SU-DHL-6 (cell line): ENCODE results near the gene ADCY6.

Source experiments
- EZH2phosphoT487 ChIP-seq: fragments of 200-600 bp; sonication (generic), shearing (Covaris generic); conservative IDR thresholded peaks from 2 replicates; pipeline ENCODE4 v1.6.1; 2018; ENCODE audit warnings: mild to moderate bottlenecking, antibody characterized with exemption, low read length, moderate library complexity, mixed read lengths
- TF ChIP-seq, protein P1 (sequence below): fragments of 200-600 bp; sonication (generic); IDR thresholded peaks from one replicate; pipeline ENCODE4 v1.5.1; 2017; ENCODE audit warnings: antibody characterized with exemption, mild to moderate bottlenecking, low read length, moderate library complexity; ENCODE audit not compliant: insufficient read depth, poor library complexity, severe bottlenecking

DNA sequence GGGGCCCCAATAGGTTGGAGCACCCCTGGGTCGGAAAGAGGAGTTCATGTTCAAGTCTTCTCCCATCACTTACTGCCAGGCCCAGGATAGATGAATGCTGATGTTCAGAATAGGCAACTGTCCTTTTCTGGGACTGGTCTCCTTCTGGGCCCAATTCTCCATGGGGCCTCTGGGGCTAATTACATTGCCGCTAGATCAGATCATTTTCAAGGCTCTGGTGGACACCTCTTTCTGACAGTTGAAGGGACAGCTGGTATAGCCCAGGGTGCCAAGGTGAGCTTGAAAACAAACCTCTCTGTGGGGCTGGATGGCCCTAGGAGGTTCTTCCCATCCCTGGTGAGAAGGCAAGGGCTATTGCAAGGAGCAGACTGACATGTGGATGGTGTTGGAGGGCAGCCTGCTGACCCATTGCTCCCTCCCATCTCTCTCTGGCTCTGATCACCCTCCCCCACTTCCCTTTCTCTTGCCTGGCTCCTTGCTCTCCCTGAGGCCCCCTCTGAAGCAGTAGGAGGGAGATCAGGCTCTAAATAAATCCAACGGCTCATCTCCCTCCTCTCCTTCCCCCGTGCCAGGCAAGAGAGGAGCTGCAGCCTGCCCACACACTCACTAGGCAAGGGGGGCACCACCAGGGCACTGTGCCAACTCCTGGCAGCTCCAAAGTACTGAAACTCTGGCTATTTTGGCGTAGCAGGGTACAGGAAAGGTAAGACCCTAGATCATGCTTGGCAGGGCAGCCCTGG lies 31.3 kb upstream of the ADCY6 start:
- TF ChIP-seq, protein P1, sequence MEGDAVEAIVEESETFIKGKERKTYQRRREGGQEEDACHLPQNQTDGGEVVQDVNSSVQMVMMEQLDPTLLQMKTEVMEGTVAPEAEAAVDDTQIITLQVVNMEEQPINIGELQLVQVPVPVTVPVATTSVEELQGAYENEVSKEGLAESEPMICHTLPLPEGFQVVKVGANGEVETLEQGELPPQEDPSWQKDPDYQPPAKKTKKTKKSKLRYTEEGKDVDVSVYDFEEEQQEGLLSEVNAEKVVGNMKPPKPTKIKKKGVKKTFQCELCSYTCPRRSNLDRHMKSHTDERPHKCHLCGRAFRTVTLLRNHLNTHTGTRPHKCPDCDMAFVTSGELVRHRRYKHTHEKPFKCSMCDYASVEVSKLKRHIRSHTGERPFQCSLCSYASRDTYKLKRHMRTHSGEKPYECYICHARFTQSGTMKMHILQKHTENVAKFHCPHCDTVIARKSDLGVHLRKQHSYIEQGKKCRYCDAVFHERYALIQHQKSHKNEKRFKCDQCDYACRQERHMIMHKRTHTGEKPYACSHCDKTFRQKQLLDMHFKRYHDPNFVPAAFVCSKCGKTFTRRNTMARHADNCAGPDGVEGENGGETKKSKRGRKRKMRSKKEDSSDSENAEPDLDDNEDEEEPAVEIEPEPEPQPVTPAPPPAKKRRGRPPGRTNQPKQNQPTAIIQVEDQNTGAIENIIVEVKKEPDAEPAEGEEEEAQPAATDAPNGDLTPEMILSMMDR = no peak
- TF ChIP-seq EZH2phosphoT487 = no peak
